ENCODE results near the gene SERPINE2. TPM values are rescaled to one million over a fixed set of nuclear protein-coding genes. Genes with fewer than 3 reads are reported as not detected.

Gene SERPINE2
- total RNA-seq, 1 donor from 2014 or later = 5.6 TPM

GRCh38 chr2:223989206-223989855 is 49.8 kb downstream of the SERPINE2 start:
- Histone ChIP-seq H3K27me3 (ENCODE audit: low read depth) (no peaks in the 10 kb centered on the region), H3K27ac (no peak overlapping the region), H3K4me1 (no peaks in the 10 kb centered on the region), H3K9me3 (no peaks in the 10 kb centered on the region), H3K4me3 (no peak overlapping the region), H3K36me3 (no peaks in the 10 kb centered on the region)
- TF ChIP-seq CTCF (IDR thresholded peaks at IDR 0.05) = no peak
- intact Hi-C loops (cut with DNase I) = no loop called here
- ATAC-seq = peak; percentile 46 to 75
- no peak for DNase-seq

- Histone ChIP-seq H3K36me3 (no peaks in the 10 kb centered on the region), H3K27me3 (ENCODE audit: low read depth) (no peaks in the 10 kb centered on the region), H3K4me3 (no peak overlapping the region), H3K27ac (no peak overlapping the region), H3K9me3 (no peaks in the 10 kb centered on the region), H3K4me1 (no peaks in the 10 kb centered on the region)
- intact Hi-C loops (cut with DNase I) = no loop called here
- DNase-seq (no peak), ATAC-seq (no peak)
- no peak for TF ChIP-seq CTCF (IDR thresholded peaks at IDR 0.05)
These were observed 57.8 kb downstream of the SERPINE2 start for GRCh38 chr2:223981241-223981640.

GRCh38 chr2:223980803-223981202 is 58.3 kb downstream of the SERPINE2 start:
- no peaks in the 10 kb centered on the region for H3K27me3 ChIP-seq (ENCODE audit: low read depth)
- H3K27ac ChIP-seq = no peak overlapping the region
- no peaks in the 10 kb centered on the region for H3K36me3 ChIP-seq
- ATAC-seq = no peak
- no peak overlapping the region for H3K4me3 ChIP-seq
- H3K9me3 ChIP-seq = no peaks in the 10 kb centered on the region
- DNase-seq = no peak
- no peaks in the 10 kb centered on the region for H3K4me1 ChIP-seq
- intact Hi-C loops (cut with DNase I) = no loop called here
- TF ChIP-seq CTCF (IDR thresholded peaks at IDR 0.05) = no peak

GRCh38 chr2:223980397-223980735 is 58.7 kb downstream of the SERPINE2 start:
- Histone ChIP-seq H3K36me3 (no peaks in the 10 kb centered on the region), H3K27me3 (ENCODE audit: low read depth) (no peaks in the 10 kb centered on the region), H3K4me1 (no peaks in the 10 kb centered on the region), H3K27ac (no peak overlapping the region), H3K9me3 (no peaks in the 10 kb centered on the region), H3K4me3 (no peak overlapping the region)
- intact Hi-C loops (cut with DNase I) = no loop called here
- no peak for TF ChIP-seq CTCF (IDR thresholded peaks at IDR 0.05)
- ATAC-seq (no peak), DNase-seq (no peak)

GRCh38 chr2:223979730-223980396 is 59.2 kb downstream of the SERPINE2 start:
- no peak for TF ChIP-seq CTCF (IDR thresholded peaks at IDR 0.05)
- H3K9me3 ChIP-seq = no peaks in the 10 kb centered on the region
- no peak for DNase-seq
- no peaks in the 10 kb centered on the region for H3K4me1 ChIP-seq
- no peak overlapping the region for H3K4me3 ChIP-seq
- no peak for ATAC-seq
- no peak overlapping the region for H3K27ac ChIP-seq
- intact Hi-C loops (cut with DNase I) = no loop called here
- H3K36me3 ChIP-seq = no peaks in the 10 kb centered on the region
- H3K27me3 ChIP-seq (ENCODE audit: low read depth) = no peaks in the 10 kb centered on the region
